HG03103 (cell line): ENCODE results near the gene INPP5D.
"Not testable (repeated sequence)": the region's sequence is repeated elsewhere in the genome, so short reads cannot be mapped to it uniquely, and the experiment has no call there.

ENCODE experiments used
- ATAC-seq: cut with Tn5 transposase; IDR thresholded peaks from one replicate; pipeline ENCODE4 v1.9.1; 2021; ENCODE audit warnings: low read depth; ENCODE audit not compliant: unreplicated experiment

Gene INPP5D

DNA sequence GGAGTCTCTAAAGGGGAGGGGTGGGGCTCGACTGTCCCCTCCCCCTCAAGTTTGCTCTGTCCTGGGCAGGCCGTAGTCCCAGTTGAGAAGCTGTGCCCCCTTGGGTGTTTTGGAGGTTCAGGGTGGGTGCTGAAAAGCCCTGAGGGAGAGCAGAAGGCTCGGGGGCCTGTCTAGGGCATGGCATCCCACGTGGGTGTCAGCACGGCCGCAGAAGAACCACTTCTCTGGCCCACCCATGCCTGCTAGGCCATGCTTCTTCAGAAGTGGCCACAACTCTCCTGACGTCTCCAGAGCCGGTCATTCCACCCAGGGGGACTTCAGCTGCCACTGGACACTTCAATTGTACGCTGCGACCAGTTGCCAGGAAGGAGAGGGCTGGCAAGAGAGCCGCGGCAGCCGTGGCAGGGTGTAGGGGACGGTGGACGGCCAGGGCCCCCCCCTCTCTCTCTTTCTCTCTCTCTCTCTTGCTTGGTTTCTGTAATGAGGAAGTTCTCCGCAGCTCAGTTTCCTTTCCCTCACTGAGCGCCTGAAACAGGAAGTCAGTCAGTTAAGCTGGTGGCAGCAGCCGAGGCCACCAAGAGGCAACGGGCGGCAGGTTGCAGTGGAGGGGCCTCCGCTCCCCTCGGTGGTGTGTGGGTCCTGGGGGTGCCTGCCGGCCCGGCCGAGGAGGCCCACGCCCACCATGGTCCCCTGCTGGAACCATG is at the start of gene INPP5D:
INPP5D (plus strand) TSS at position 546 of the 704 bp plus-strand sequence; CDS start at position 683, 137 bp downstream.
- peak; percentile 38 for ATAC-seq

DNA sequence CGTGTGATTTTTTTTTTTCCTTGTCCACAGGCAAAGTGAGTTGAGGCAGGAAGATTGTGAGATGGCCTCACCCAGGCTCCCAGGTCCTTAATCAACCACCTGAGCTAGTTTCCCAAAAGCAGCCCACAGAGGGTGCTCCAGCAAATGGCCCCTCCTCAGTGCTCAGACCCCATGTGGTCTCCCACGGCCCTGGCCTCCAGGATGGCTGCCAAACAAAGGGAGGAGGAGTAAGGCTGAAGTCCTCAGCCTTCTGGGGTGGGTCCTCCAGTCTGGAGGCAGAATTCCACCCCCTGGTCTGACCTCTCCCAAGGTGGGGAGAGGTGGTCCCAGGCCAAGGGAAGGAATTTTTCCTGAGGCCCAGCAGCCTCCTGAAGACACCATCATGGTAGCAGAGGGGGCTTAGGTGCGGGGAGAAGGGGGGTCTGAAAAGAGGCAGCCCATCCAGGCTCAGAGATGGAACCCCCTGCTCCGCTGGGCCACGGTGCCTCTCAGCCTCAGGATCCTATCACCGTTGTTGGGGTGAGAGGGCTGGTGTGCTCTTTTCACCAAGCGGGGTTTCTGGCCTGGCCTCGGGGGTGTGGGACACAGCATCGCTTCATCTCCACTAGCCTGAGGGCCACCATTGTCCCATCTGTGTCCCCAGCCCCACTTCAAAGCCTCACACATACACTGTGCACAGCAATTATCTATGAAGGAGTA is 49.4 kb upstream of the INPP5D start:
- no peak for ATAC-seq

DNA sequence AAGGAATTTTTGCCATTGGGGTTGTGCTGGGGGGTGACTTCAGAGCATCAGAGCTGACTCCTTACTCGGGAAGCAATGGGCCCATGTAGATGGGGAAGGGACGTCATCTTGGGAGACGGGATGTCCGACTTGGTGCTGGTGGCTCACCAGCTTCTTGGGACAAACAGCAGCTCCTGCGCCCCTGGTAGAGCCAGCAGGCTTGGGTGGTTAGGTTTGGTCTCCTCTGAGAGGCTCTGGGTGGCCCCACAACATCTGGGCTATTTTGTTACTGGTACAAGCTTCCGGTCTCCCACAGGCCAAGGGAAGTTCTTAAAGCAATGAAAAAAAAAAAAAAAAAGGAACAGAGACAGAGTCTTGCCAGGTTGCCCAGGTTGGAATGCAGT is 48.9 kb upstream of the INPP5D start:
- ATAC-seq = no peak

DNA sequence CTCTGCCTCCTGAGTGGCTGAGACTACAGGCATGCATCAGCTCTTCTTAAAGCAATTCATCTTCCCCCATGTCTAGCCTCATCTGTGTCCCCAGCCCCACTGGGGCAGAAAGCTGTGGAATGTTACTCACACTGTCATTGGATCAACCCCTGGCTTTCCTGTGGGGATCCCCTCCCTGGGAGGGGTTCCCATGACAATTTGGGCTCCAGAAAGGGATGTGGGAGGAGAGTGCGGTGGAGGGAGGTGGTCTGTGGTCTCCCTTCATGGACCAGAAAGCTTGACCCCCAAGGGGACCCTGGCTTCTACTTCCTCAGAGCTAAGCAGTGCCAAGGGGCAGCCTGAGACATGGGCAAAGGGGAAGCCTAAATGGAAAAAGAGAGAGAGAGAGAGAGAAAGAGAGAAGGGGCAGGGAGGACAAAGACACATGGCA is 48.4 kb upstream of the INPP5D start:
- no peak for ATAC-seq

DNA sequence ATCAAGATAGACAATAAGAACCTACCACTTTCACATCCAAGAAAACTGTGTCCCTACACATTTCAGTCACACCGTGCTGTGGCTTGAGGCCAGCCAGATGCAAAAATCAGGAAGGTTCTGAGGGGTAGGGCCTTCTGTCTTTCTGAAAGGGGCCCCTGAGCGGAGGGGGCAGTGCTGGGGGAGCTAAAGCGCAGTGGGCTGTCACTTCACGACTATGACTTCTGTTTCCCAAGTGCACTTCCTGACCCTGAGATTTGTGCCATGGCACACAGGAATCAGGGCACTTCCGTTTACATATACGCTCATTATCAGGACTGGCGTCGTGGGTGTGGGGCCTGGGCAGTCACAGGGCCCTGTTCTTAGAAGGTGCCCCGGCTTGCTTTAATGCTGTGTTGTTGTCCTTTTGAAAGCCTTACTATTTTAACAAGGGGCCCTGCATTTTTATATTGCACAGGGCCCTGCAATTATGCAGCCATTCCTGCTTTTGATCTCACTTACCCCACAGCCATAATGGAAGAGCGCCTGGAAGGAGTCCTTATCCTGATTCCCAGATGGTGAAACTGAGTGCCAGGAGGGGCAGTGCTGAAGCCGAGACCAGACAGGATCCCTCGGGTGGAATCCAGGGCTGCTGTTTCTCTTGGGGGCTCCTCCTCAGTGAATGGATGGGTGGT is 47.7 kb upstream of the INPP5D start:
- no peak for ATAC-seq

DNA sequence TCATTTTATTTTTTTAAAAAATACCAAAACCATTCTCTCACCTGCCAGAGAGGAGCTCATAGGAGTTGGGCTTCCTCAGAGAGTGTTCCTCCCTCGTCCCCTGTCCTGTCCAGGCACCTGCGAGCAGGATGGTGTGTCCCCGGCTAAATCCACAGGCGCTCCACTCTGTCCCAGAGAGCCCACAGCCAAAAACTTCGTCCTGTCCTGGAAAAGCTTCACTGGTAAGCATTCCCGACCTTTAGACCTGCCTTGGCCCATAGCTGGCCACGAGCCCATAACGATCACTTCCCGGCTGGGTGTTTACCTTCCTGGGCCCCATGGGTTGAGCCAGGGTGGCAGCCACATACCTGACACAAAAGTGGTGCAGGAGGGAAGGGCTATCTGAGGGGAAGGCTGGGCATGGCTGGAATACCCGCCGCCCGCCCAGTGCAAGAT is 47.1 kb upstream of the INPP5D start, which contains the start of gene NGEF:
NGEF (minus strand) TSS at position 230 of the 435 bp plus-strand sequence. CDS start 38,366 bp downstream, outside the sequence.
- ATAC-seq = no peak

DNA sequence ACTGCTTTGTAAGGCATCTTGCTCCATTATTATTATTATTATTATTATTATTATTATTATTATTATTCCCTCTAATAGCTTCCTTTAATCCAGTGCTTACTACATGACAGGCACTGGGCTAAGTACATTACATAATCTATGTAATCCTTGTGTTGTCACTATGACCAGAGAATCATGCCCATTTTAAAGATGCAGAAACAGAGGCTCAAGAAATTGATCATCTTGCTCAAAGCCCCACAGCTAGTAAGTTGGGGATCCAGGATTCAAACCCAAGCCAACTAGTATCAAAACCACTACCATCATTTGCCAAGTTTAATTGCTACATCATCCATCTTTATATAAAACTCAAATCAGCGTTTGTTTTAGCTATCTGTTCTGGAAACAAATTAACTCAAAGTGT is 46.5 kb upstream of the INPP5D start:
- ATAC-seq = no peak

DNA sequence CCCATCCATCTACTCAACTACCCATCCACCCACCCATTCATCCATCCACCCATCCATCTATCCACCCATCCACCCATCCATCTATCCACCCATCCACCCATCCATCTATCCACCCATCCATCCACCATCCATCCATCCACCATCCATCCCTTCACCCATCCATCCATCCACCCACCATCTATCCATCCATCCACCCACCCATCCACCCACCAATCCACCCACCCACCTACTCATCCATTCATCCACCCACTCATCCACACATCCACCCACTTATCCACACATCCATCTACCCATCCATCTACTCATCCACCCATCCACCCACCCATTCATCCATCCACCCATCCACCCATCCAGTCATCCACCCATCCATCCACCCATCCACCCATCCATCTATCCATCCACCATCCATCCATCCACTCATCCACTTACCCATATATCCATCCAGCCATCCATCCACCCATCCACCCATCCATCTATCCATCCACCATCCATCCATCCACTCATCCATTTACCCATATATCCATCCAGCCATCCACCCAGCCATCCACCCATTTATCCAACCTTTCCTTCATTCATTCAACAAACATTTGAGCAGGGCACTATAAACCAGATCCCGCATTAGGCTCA is 45.0 kb upstream of the INPP5D start:
- no peak for ATAC-seq

DNA sequence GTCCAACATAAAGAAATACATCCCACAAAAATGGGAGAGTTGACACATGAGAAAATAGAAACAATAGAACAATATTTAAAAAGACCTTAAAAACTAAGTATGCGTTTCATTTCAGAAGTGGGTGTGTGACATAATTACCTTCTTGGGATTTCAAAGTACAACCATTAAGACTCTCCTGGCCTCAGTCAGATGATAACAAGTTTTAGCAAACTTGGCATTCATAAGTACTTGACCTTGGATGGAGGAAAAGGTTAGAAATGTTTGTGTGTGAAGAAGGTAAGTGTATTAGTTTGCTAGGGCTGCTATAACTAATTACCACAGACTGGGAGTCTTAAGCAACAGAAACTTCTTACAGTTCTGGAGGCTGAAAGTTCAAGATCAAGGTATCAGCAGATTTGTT is 42.2 kb upstream of the INPP5D start:
- no peak for ATAC-seq

DNA sequence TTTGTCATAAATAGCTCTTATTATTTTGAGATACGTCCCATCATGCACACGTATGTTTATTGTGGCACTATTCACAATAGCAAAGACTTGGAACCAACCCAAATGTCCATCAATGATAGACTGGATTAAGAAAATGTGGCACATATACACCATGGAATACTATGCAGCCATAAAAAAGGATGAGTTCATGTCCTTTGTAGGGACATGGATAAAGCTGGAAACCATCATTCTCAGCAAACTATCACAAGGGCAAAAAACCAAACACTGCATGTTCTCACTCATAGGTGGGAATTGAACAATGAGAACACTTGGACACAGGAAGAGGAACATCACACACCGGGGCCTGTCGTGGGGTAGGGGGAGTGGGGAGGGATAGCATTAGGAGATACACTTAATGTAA is 40.5 kb upstream of the INPP5D start:
- not testable (repeated sequence) for ATAC-seq

DNA sequence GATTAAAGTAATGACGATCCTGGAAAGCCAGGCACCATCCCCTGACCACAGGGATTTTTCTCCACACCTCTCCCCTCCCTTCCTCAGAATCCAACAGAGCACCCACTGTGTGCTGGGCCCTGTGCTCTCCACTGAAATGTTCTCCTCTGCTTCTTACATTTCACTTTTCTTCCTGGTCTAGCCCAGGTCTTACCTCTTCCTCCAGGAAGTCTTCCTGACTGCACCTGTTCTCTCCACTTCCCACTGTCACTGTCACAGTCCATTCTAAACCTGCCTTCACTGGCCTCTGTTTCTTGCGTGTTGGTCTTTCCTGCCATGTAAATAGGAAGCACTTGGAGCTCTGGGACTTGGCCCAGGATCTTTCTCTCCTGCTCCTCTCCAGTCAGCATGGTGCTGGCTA is 39.7 kb upstream of the INPP5D start:
- ATAC-seq = no peak

DNA sequence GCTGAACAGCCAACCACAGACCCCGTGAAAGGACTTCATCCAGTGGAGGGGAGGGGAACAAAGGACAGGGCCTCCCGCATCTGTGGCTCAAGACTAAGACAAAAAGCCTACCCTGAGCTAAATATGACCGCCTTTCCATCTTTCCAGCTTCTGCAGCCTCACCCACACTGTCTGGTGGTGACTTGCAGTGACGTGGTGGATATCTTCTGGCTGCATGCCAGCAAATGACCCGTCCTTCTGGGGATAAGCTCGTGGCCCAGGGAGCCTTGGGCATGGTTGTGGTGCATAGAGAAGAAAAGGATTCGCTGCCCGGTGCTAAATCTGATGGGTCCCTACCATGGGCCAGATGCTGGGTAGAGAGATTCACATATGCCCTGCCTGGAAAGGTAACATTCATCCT is 38.4 kb upstream of the INPP5D start:
- no peak for ATAC-seq

DNA sequence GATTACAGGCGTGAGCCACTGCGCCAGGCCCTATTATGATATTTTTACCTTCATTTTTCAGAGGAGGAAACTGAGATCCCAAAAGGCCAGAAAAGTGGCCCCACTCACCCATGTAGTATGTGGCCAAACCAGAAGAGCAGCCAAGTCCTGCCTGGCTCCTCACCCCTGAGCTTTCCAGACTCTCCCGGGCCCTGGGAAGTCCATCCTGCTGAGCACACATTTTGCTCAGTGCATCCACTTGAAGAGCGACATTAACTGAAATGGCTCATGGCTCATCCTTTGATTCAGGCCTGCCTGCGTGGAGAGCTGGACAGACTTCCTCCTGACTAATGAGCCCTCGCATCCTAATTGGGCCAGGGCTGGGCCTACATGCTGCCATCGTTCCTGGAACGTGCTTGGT is 37.6 kb upstream of the INPP5D start:
- no peak for ATAC-seq

DNA sequence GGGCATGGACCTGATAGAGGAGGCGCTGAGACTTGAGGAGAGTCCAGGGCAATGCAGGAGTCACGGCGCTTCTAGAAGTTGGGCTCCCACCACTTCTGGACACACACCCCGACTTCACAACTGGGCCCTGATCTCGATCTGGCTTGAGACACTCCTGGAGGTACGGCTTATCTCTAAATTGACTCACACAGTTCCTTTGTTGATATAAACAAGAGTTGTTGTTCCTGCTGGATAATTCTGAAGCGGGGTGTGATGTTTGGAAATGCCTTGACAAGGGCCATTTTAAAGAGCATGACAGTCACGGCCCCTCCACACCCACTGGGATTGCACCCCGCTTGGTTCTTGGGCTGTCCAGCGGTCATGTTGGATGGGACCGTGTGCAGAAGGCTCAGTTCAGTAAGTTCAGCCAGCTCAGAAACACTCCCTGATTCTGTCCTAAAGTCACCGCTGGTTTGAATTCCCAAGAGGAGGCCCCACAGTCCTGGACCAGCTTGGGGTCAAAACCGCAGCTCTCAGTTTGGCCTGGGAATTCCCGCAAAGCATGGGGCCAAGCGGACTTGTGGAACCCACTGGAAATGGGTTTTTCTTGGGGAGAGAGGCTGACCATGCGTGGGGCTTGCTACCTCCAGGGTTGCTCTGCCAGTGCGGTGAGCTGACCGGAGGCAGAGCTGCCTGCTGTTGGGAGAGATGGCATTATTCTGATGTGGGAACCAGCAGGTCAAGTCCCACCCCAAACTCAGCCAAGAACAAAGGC is 37.0 kb upstream of the INPP5D start:
- no peak for ATAC-seq

DNA sequence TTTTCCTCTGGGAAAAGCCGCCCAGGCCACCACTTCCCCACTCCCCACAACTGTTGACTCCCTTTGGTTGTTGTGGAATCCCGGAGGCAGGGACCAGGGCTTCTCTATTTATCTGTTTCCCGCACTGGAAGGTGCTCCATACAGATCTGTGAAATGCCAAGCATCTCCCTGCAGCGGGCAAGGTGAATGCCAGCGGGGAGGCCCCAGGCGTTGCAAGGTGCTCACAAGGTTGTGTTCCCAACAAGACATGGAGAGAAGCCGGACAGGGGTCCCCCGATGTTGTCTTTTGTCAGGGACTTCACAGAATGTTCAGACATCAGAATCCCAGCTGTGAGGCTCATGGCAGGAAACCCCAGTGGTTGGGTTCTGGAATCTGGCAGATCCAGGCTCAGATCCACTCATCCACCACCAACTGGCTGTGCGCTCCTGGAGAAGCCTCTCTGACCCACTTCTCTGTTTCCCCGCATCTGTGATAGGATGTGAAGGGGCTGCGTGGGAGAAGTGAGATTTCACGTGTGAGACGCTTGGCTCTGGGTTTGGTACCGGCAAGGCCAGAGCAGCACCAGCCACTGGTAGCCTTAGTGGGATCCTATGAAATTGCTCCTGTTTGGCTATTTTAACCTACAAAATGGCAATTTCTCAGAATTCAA is 36.3 kb upstream of the INPP5D start:
- no peak for ATAC-seq

DNA sequence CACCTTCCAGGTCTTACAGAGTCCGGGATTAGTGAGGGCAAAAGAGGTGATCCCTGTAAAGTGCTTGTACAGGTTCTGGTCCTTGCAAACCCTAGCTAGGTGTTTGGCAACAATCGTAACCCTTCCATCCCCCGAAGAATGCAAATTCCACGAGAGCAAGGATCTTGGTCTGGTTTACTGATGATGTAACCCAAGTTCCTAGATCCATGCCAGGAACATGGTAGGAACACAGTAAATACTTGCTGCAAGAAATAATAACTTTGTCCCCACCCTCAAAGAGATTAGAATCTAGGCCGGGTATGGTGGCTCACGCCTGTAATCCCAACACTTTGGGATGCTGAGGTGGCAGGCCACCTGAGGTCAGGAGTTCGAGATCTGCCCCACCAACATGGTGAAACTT is 34.4 kb upstream of the INPP5D start:
- ATAC-seq = no peak

DNA sequence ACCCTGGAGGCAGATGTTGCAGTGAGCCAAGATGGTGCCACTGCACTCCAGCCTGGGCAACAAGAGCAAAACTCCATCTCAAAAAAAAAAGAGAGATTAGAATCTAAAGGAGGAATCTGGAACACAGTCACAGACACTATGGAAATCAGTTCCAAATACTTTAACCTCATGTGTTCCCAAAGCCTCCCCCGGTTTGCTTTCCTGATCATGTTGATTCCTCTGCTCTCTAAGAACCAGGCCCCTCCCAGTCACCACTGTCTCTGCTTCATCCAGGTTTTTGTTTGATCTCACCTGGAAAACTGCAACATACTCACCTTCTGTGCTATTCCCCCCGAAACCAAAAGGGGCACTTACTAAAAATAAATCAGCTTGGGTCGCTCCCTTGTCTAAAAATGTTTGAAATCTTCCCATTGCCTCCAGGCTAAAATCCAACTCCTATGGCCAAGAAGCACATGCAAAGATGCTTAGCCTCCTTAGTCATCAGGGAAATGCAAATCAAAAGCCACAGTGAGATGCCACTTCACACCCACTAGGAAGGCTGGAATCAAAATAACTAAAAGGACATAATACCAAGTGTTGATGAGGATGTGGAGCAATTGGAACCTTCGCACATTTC is 33.8 kb upstream of the INPP5D start:
- no peak for ATAC-seq

DNA sequence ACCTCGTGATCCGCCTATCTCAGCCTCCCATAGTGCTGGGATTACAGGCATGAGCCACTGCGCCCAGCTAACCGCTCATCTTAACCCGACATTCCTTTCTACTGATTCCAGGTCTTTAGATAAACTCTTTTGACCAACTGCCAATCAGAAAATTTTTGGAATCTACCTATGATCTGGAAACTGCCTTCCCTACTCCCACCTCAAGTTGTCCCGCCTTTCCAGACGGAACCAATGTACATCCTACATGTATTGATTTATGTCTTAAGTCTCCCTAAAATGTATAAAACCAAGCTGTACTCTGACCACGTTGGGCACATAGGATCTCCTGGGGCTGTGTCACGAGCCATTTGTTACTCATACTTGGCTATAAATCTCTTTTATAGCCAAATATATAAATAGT is 30.8 kb upstream of the INPP5D start:
- no peak for ATAC-seq
